Lung (tissue), 12 donors: ENCODE results near the gene RNF151. TPM values are rescaled to one million over a fixed set of nuclear protein-coding genes. Genes with fewer than 3 reads are reported as not detected.
A peak's percentile ranks its signal among the peaks of the same experiment; 100 is the strongest.

Source experiments
- ATAC-seq: fragments of 200-7000 bp; cut with Tn5 transposase; one replicate; pipeline ENCODE4 v1.9.1; 2020; ENCODE audit warnings: moderate number of reproducible peaks; ENCODE audit not compliant: insufficient read depth, low FRiP score
- DNase-seq, 3 donors: peaks; one replicate each; pipeline ENCODE4 v3.0.0-alpha.2; 2013 to 2017
- H3K27ac ChIP-seq, 2 donors: one replicate each; pipeline ENCODE4 v1.5.1; 2013; ENCODE audit warnings: mild to moderate bottlenecking in 2 of 2, moderate library complexity in 2 of 2, control low read depth in 1 of 2, inconsistent platforms in 1 of 2, low read depth in 1 of 2, low read length in 1 of 2
- H3K27me3 ChIP-seq, 3 donors: one replicate each; pipeline ENCODE4 v1.5.1; 2013; ENCODE audit warnings: low read length in 2 of 3; ENCODE audit not compliant: control insufficient read depth in 3 of 3, insufficient read depth in 3 of 3
- H3K36me3 ChIP-seq, 4 donors: one replicate each; pipeline ENCODE4 v1.5.1; 2013; ENCODE audit warnings: low read length in 4 of 4, mild to moderate bottlenecking in 1 of 4, moderate library complexity in 1 of 4; ENCODE audit not compliant: control insufficient read depth in 4 of 4, insufficient read depth in 4 of 4
- H3K4me1 ChIP-seq, 5 donors: one replicate each; pipeline ENCODE4 v1.5.1; 2013; ENCODE audit warnings: low read length in 5 of 5, mild to moderate bottlenecking in 2 of 5, moderate library complexity in 1 of 5; ENCODE audit not compliant: control insufficient read depth in 5 of 5, insufficient read depth in 5 of 5
- H3K4me3 ChIP-seq: one replicate; pipeline ENCODE4 v1.5.1; 2013; ENCODE audit warnings: mild to moderate bottlenecking, control low read depth, moderate library complexity
- H3K9ac ChIP-seq, 2 donors: one replicate each; pipeline ENCODE4 v1.5.1; 2013; ENCODE audit warnings: low read length in 2 of 2, control low read depth in 1 of 2; ENCODE audit not compliant: insufficient read depth in 1 of 2
- H3K9me3 ChIP-seq, 4 donors: one replicate each; pipeline ENCODE4 v1.5.1; 2013; ENCODE audit warnings: low read length in 3 of 4, mild to moderate bottlenecking in 1 of 4, moderate library complexity in 1 of 4; ENCODE audit not compliant: control insufficient read depth in 4 of 4, insufficient read depth in 3 of 4
- CTCF ChIP-seq: IDR thresholded peaks from 2 replicates; pipeline ENCODE4 v1.5.1; 2012; ENCODE audit warnings: mild to moderate bottlenecking; ENCODE audit errors: control extremely low read depth, extremely low read depth
- WGBS, 2 donors: extraction: QIAGEN DNeasy Blood & Tissue Kit; methylation state at CpG; one replicate each; pipeline ENCODE4 v1.1.7; 2013; 5-methylcytosine and 5-hydroxymethylcytosine counted together
- polyA plus RNA-seq, 2 donors: library from polyadenylated mRNA; stranded (reverse); fragments of 200-250 nt; gene quantifications; one replicate each; pipeline ENCODE4 v1.2.1, GENCODE V29; 2013
- total RNA-seq, 2 donors: library from RNA; depleted of rRNA in 1 of 2; stranded (reverse); fragments of >200 nt in 1 of 2; gene quantifications; one replicate each; pipeline ENCODE4 v1.2.1, GENCODE V29; 2014 to 2021
- donor health status: control.
- donor health status: control.
- donor health status: Bipolar disorder and iron deficiency.
- donor health status: healthy.
- donor health status: DM: yes; HTN: yes; CAD: no.

The RNF151 gene
- total and polyA plus RNA-seq, 4 donors: 0.15 TPM; not detected in 3

- Histone ChIP-seq H3K9me3 (no peaks in the 10 kb centered on the region), H3K9ac (no peak overlapping the region), H3K4me3 (no peak overlapping the region), H3K36me3 (no peaks in the 10 kb centered on the region), H3K27me3 (no peaks in the 10 kb centered on the region), H3K4me1 (peaks cover 0 to 4% (median 1%) of the 10 kb centered on the region in 5 donors), H3K27ac (no peak overlapping the region)
- DNase-seq (no peak), ATAC-seq (no peak)
- WGBS, 2 donors: 86 to 95% methylated on average over 9 of the region's 9 CpGs
- no peak for TF ChIP-seq CTCF
These were observed 19.3 kb upstream of the RNF151 start for GRCh38 chr16:1947369-1947670.

- no peak for ATAC-seq
- Histone ChIP-seq H3K4me1 (no peaks in the 10 kb centered on the region), H3K36me3 (no peaks in the 10 kb centered on the region), H3K9me3 (no peaks in the 10 kb centered on the region), H3K27ac (no peak overlapping the region), H3K27me3 (no peaks in the 10 kb centered on the region), H3K9ac (no peak overlapping the region), H3K4me3 (no peak overlapping the region)
- TF ChIP-seq CTCF: no peak
- WGBS, 2 donors: 90 to 93% methylated on average over 11 of the region's 11 CpGs
- DNase-seq: no peak
These were observed 17.1 kb upstream of the RNF151 start for GRCh38 chr16:1949507-1949906.

GRCh38 chr16:1950047-1950446, 16.6 kb upstream of the RNF151 start:
- no peak for ATAC-seq
- no peak overlapping the region for H3K9ac ChIP-seq
- H3K9me3 ChIP-seq: no peaks in the 10 kb centered on the region
- no peaks in the 10 kb centered on the region for H3K36me3 ChIP-seq
- no peaks in the 10 kb centered on the region for H3K4me1 ChIP-seq
- H3K27ac ChIP-seq: peak overlapping the region in 1 of 2 donors; percentile 74
- TF ChIP-seq CTCF: no peak
- DNase-seq: no peak
- no peaks in the 10 kb centered on the region for H3K27me3 ChIP-seq
- 62 to 89% methylated on average over 7 of the region's 7 CpGs for WGBS, 2 donors
- H3K4me3 ChIP-seq: no peak overlapping the region

GRCh38 chr16:1950559-1950958, 16.1 kb upstream of the RNF151 start:
- H3K27ac ChIP-seq: peak overlapping the region in 1 of 2 donors; percentile 74
- no peak for ATAC-seq
- DNase-seq: no peak
- H3K27me3 ChIP-seq: no peaks in the 10 kb centered on the region
- H3K4me3 ChIP-seq: no peak overlapping the region
- H3K9me3 ChIP-seq: no peaks in the 10 kb centered on the region
- H3K4me1 ChIP-seq: no peaks in the 10 kb centered on the region
- TF ChIP-seq CTCF: no peak
- WGBS, 2 donors: 86 to 90% methylated on average over 19 of the region's 19 CpGs
- H3K36me3 ChIP-seq: no peaks in the 10 kb centered on the region
- H3K9ac ChIP-seq: no peak overlapping the region
